Upper lobe of left lung (tissue), 6 donors: Measurements from ENCODE around the gene CARD18. TPM values are rescaled to one million over a fixed set of nuclear protein-coding genes. Genes with fewer than 3 reads are reported as not detected.

Source experiments
- ATAC-seq, 2 donors: fragments of 200-7000 bp; cut with Tn5 transposase; one replicate each; pipeline ENCODE4 v1.9.1; 2022; ENCODE audit warnings: mild to moderate bottlenecking in 2 of 2, moderate library complexity in 2 of 2; ENCODE audit not compliant: low FRiP score in 2 of 2
- DNase-seq, 2 donors: peaks; one replicate each; pipeline ENCODE4 v3.0.0-alpha.2; 2019 to 2020
- H3K27ac ChIP-seq, 4 donors: fragments of 200-600 bp; sonication (generic); one replicate each; pipeline ENCODE4 v1.5.1; 2016 to 2019
- H3K27me3 ChIP-seq, 4 donors: fragments of 200-600 bp; sonication (generic); one replicate each; pipeline ENCODE4 v1.5.1; 2017 to 2019
- H3K36me3 ChIP-seq, 4 donors: fragments of 200-600 bp; sonication (generic); one replicate each; pipeline ENCODE4 v1.5.1; 2016 to 2019
- H3K4me1 ChIP-seq, 4 donors: fragments of 200-600 bp; sonication (generic); one replicate each; pipeline ENCODE4 v1.5.1; 2018 to 2019
- H3K4me3 ChIP-seq, 4 donors: fragments of 200-600 bp; sonication (generic); one replicate each; pipeline ENCODE4 v1.5.1; 2017 to 2019; ENCODE audit warnings: mild to moderate bottlenecking in 2 of 4, moderate library complexity in 1 of 4
- H3K9me3 ChIP-seq, 4 donors: fragments of 200-600 bp; sonication (generic); one replicate each; pipeline ENCODE4 v1.5.1; 2018 to 2019
- CTCF ChIP-seq, 6 experiments: fragments of 450-650 bp in 4 of 6; fragments of 200-600 bp in 2 of 6; sonication (generic) in 2 of 6; IDR thresholded peaks; one replicate each; pipeline ENCODE4 v1.5.1; 2016 to 2019; ENCODE audit warnings: antibody characterized with exemption in 6 of 6
- EP300 ChIP-seq, 4 donors: sonication (generic); formaldehyde crosslinking; IDR thresholded peaks; one replicate each; pipeline ENCODE4 v1.5.1; 2017; ENCODE audit warnings: antibody characterized with exemption in 4 of 4, control low read depth in 2 of 4
- POLR2A ChIP-seq, 4 donors: fragments of 450-650 bp; IDR thresholded peaks; one replicate each; pipeline ENCODE4 v1.5.1; 2016 to 2017; ENCODE audit warnings: antibody characterized with exemption in 4 of 4, mild to moderate bottlenecking in 2 of 4
- POLR2AphosphoS5 ChIP-seq, 2 donors: sonication (generic); formaldehyde crosslinking; IDR thresholded peaks; one replicate each; pipeline ENCODE4 v1.5.1; 2017; ENCODE audit warnings: antibody characterized with exemption in 2 of 2
- WGBS, 2 donors: methylation state at CpG; one replicate each; pipeline ENCODE4 v1.1.5; 2017 to 2018; 5-methylcytosine and 5-hydroxymethylcytosine counted together
- total RNA-seq, 6 donors: library from RNA; depleted of rRNA in 4 of 6; stranded (reverse); fragments of >200 nt in 4 of 6; gene quantifications; one replicate each; pipeline versions ENCODE4 v1.1.0 to v1.2.1, GENCODE V29; 2016 to 2021
- donor health status: DM: no; HTN: no; CAD: no; lungs with moderate emphysema.
- donor health status: DM: no; HTN: yes; CAD: no; lungs with severe emphysema.

CARD18 gene
- total RNA-seq, 6 donors from 2014 or later, result not detected

GRCh38 chr11:105130189-105130813 lies 9.3 kb downstream of the CARD18 start:
- H3K9me3 ChIP-seq, result peaks cover 0 to 5% (median 0%) of the 10 kb centered on the region in 4 donors
- H3K4me1 ChIP-seq, result no peaks in the 10 kb centered on the region
- H3K27ac ChIP-seq, result no peak overlapping the region
- no peak for TF ChIP-seq POLR2AphosphoS5 (IDR thresholded peaks at IDR 0.05)
- no peak for TF ChIP-seq CTCF (IDR thresholded peaks at IDR 0.05)
- no peak for TF ChIP-seq EP300 (IDR thresholded peaks at IDR 0.05)
- TF ChIP-seq POLR2A (IDR thresholded peaks at IDR 0.05), result no peak
- no peak overlapping the region for H3K4me3 ChIP-seq
- WGBS, 2 donors, result 77 to 100% methylated on average over 2 to 3 of the region's 3 CpGs
- H3K36me3 ChIP-seq, result no peaks in the 10 kb centered on the region
- ATAC-seq, result no peak
- no peak for DNase-seq
- no peaks in the 10 kb centered on the region for H3K27me3 ChIP-seq

DNA sequence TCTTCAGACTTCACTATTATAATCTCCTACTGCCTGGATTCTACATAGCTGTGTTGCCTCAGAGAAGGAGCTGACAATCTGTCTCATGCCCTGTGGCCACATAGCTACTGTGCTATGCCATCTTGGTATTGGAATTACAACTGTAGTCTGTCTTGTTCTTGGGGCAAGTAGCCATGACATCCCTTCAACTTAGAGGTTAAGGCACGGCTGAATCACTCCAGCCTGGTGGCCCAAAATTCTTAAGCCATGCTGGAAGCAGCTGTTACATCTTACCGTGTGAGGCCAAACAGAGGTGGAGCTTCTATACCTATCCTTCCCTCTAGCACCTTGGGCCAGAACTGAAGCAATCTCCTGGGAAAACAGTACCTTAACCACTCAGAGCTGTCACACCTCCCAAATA lies 14.8 kb downstream of the CARD18 start:
- no peak overlapping the region for H3K4me3 ChIP-seq

GRCh38 chr11:105111145-105111944 lies 28.2 kb downstream of the CARD18 start:
- peaks cover 5 to 12% (median 8%) of the 10 kb centered on the region in 4 donors for H3K4me1 ChIP-seq
- no peak overlapping the region for H3K27ac ChIP-seq
- no peak for DNase-seq
- 86 to 95% methylated on average over 7 to 13 of the region's 13 CpGs for WGBS, 2 donors
- no peaks in the 10 kb centered on the region for H3K36me3 ChIP-seq
- ATAC-seq, result peak in 1 of 2 donors; percentile 57
- TF ChIP-seq POLR2AphosphoS5 (IDR thresholded peaks at IDR 0.05), result no peak
- TF ChIP-seq CTCF (IDR thresholded peaks at IDR 0.05), result no peak
- TF ChIP-seq EP300 (IDR thresholded peaks at IDR 0.05), result no peak
- no peak for TF ChIP-seq POLR2A (IDR thresholded peaks at IDR 0.05)
- H3K27me3 ChIP-seq, result no peaks in the 10 kb centered on the region
- H3K4me3 ChIP-seq, result no peak overlapping the region
- no peaks in the 10 kb centered on the region for H3K9me3 ChIP-seq

More for the DNA sequence above, 14.8 kb downstream of the CARD18 start:
- TF ChIP-seq CTCF (IDR thresholded peaks at IDR 0.05) (no peak), POLR2A (IDR thresholded peaks at IDR 0.05) (no peak), EP300 (IDR thresholded peaks at IDR 0.05) (no peak), POLR2AphosphoS5 (IDR thresholded peaks at IDR 0.05) (no peak)
- no peak overlapping the region for H3K27ac ChIP-seq
- ATAC-seq (no peak), DNase-seq (no peak)
- no peaks in the 10 kb centered on the region for H3K36me3 ChIP-seq
- WGBS, 2 donors, result 100% methylated on average over 2 of the region's 2 CpGs
- H3K9me3 ChIP-seq, result no peaks in the 10 kb centered on the region
- no peaks in the 10 kb centered on the region for H3K27me3 ChIP-seq
- no peaks in the 10 kb centered on the region for H3K4me1 ChIP-seq

- ATAC-seq (no peak), DNase-seq (no peak)
- Histone ChIP-seq H3K27me3 (no peaks in the 10 kb centered on the region), H3K36me3 (no peaks in the 10 kb centered on the region), H3K9me3 (no peaks in the 10 kb centered on the region), H3K4me3 (no peak overlapping the region), H3K27ac (peak overlapping the region in 3 of 4 donors; percentile 7 to 54 (median 25)), H3K4me1 (peaks cover 5 to 12% (median 8%) of the 10 kb centered on the region in 4 donors)
- TF ChIP-seq CTCF (IDR thresholded peaks at IDR 0.05), result no peak
- TF ChIP-seq EP300 (IDR thresholded peaks at IDR 0.05), result no peak
- no peak for TF ChIP-seq POLR2AphosphoS5 (IDR thresholded peaks at IDR 0.05)
- 38 to 48% methylated on average over 2 of the region's 2 CpGs for WGBS, 2 donors
These were observed 28.9 kb downstream of the CARD18 start for GRCh38 chr11:105110688-105111030.
